Neural crest cell (in vitro differentiated cells): ENCODE data around the gene GABARAP. TPM values are rescaled to one million over a fixed set of nuclear protein-coding genes. Genes with fewer than 3 reads are reported as not detected.
A peak's percentile ranks its signal among the peaks of the same experiment; 100 is the strongest.

Experiments
- DNase-seq: peaks from one replicate; pipeline ENCODE4 v3.0.0; 2021; ENCODE audit warnings: low read depth, mixed read lengths, low spot score
- H3K27ac Mint-ChIP-seq: one replicate; pipeline ENCODE4 v1.8.0; 2021; ENCODE audit warnings: mild to moderate bottlenecking, mixed read lengths; ENCODE audit not compliant: unreplicated experiment
- H3K27me3 Mint-ChIP-seq: 2 replicates; pipeline ENCODE4 v1.8.0; 2021; ENCODE audit warnings: low read depth, mild to moderate bottlenecking, mixed read lengths
- H3K36me3 Mint-ChIP-seq: 2 replicates; pipeline ENCODE4 v1.8.0; 2021; ENCODE audit warnings: low read depth, mild to moderate bottlenecking, mixed read lengths
- H3K4me1 Mint-ChIP-seq: 2 replicates; pipeline ENCODE4 v1.8.0; 2021; ENCODE audit warnings: mixed read lengths
- H3K4me3 Mint-ChIP-seq: one replicate; pipeline ENCODE4 v1.8.0; 2021; ENCODE audit warnings: mild to moderate bottlenecking, mixed read lengths
- H3K9me3 Mint-ChIP-seq: 2 replicates; pipeline ENCODE4 v1.8.0; 2021; ENCODE audit warnings: mixed read lengths
- total RNA-seq: library from RNA; stranded (reverse); gene quantifications from 2 replicates; pipeline ENCODE4 v1.2.1, GENCODE V29; 2021
- TF ChIP-seq, protein P1 (sequence below): fragments of 200-600 bp; sonication (generic); conservative IDR thresholded peaks from 2 replicates; pipeline ENCODE4 v1.5.0; 2021; ENCODE audit warnings: antibody characterized with exemption, mild to moderate bottlenecking

Gene GABARAP
- total RNA-seq, 1 donor from 2014 or later: 470 TPM

DNA sequence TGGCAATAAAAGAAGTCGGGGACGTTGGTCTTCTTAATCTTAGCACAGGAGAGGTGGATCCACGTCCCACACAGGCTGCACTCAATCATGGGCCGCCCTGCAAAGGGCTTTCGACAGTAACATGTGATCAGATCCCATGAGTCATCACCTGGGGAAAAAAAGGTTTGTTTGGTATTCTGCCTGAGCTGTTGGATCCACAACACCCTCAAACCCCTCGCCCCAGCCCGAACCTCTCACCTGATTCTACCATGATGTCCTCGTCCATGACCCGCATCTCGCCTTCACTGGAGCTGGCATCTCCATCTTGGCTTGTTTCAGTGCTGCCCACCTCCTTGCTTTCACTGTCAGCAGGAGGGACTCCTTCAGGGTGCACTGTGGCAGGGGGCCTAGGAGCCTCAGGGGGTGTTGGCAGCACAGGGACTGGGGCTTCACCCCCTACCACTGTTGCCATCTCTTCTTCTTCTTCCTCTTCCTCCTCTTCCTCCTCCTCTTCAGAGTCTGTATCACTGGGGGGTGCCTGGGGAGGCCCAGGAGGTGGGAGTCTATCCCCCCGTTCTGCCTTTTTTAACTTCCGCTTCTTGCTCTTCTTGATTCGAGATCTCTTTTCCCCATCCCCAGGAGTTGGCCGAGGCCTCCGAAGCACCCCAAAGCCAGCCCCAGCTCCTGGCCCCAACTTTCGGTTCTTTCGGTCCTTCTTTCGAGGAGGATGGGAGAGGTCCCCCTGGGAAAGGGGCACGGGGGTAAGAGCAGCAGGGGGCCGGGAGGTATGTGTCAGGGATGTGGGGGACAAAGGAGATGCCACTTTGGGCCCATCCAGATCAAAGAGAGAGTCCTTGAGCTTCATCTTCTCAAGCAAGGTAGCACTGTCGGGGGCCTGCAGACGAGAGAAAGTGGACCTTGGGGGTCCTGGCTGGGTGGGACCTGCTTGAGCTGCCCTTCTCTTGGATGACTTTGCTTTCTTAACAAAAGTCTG, 6.3 kb downstream of the GABARAP start:
- H3K4me1 Mint-ChIP-seq: peaks cover 54% of the 10 kb centered on the region
- H3K9me3 Mint-ChIP-seq: no peaks in the 10 kb centered on the region
- peaks cover 26% of the 10 kb centered on the region for H3K36me3 Mint-ChIP-seq
- no peak for DNase-seq
- TF ChIP-seq, protein P1, sequence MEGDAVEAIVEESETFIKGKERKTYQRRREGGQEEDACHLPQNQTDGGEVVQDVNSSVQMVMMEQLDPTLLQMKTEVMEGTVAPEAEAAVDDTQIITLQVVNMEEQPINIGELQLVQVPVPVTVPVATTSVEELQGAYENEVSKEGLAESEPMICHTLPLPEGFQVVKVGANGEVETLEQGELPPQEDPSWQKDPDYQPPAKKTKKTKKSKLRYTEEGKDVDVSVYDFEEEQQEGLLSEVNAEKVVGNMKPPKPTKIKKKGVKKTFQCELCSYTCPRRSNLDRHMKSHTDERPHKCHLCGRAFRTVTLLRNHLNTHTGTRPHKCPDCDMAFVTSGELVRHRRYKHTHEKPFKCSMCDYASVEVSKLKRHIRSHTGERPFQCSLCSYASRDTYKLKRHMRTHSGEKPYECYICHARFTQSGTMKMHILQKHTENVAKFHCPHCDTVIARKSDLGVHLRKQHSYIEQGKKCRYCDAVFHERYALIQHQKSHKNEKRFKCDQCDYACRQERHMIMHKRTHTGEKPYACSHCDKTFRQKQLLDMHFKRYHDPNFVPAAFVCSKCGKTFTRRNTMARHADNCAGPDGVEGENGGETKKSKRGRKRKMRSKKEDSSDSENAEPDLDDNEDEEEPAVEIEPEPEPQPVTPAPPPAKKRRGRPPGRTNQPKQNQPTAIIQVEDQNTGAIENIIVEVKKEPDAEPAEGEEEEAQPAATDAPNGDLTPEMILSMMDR: no peak
- peaks cover 14% of the 10 kb centered on the region for H3K27me3 Mint-ChIP-seq
- H3K27ac Mint-ChIP-seq: no peak overlapping the region
- peak overlapping the region; percentile 99 for H3K4me3 Mint-ChIP-seq

DNA sequence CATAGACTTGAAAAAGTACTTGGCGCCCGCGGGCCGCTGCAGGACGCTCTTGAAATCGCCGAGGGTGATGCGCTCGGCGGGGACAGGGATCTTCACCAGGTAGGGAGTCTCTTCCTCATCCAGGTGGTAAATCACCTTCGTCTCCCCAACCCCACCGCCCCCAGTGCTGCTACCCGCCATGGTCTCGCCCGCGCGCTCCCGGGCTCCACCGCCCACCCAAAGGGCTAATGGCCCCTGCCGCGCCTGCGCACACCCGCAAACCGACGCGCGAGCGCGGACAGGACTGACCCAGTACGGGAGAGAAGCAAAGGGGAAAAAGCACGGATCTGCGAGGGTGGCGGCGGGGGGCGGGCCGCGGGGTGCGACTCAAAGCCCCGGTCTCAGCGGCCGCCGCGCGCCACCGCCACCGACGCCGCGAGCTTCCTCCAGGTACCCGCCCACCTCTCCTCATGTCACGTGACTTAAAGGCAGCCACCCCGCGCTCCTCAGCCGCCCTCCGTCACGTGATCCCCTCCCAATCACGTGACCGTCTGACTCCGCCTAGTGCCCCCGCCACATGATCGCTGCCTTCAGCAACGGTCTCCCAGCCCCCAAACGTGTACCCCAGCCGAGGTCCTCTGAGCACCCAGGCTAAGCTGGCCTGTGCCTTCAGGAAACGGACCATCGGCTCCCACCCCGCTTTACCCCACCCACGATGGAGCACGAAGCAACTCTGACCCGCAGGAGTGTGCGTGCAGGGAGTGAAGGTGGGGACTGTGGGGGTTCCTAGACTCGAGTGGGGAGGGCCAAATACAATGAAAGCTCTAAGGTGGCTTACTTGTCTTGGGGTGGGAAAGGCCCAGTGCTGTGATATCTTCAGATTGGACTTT, 7.9 kb downstream of the GABARAP start, which contains the start of gene DVL2:
Gene DVL2, minus strand, starts transcription at position 435 of the 869 bp plus-strand sequence. Its CDS starts 255 bp downstream, at position 180.
- peaks cover 25% of the 10 kb centered on the region for H3K36me3 Mint-ChIP-seq
- peak within 1 kb of the TSS; percentile 99 for H3K27ac Mint-ChIP-seq
- TF ChIP-seq, protein P1: no peak
- H3K9me3 Mint-ChIP-seq: no peaks in the 10 kb centered on the region
- H3K27me3 Mint-ChIP-seq: peaks cover 5% of the 10 kb centered on the region
- H3K4me3 Mint-ChIP-seq: peak within 1 kb of the TSS; percentile 99
- peak; percentile 87 for DNase-seq
- peaks cover 39% of the 10 kb centered on the region for H3K4me1 Mint-ChIP-seq

DNA sequence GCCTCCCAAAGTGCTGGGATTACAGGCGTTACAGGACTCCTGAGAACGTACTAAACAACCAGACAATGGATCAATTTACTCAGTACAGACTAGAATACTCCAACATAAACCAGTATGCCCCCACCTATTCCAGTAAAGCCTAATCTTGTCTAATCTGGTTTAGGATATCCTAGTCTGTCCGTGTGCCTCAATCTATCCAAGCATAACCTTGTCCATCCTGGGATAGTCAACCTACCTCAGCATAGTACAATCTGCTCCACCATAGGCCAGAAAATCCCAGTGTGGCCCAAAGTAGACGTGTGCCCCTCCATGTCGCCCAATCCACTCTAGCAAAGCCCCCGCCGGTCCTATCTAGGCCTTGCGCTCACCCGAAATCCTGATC, 8.6 kb downstream of the GABARAP start:
- no peaks in the 10 kb centered on the region for H3K9me3 Mint-ChIP-seq
- H3K4me1 Mint-ChIP-seq: peaks cover 39% of the 10 kb centered on the region
- H3K27ac Mint-ChIP-seq: peak overlapping the region; percentile 99
- TF ChIP-seq, protein P1: no peak
- H3K27me3 Mint-ChIP-seq: peaks cover 5% of the 10 kb centered on the region
- H3K4me3 Mint-ChIP-seq: peak overlapping the region; percentile 99
- peaks cover 28% of the 10 kb centered on the region for H3K36me3 Mint-ChIP-seq
- no peak for DNase-seq

DNA sequence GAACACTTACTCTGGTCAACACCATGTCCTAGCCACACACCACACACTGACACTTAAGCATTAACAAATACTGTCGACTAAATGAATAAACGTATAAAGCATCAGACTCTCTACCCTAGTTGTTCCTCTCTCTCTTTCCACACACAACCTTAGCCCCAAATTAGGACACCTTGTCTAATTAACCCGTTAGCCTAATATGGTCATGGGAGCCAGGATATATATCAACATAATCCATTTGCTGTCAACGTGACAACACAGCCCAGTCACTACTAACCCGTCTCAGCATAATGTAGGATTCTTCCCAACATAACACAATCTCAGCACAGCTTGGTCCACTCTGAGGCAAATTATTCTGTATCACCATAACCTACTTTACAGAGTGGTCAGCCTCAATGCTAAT, 10.1 kb downstream of the GABARAP start:
- Mint-ChIP-seq H3K4me1 (peaks cover 35% of the 10 kb centered on the region), H3K27ac (no peak overlapping the region), H3K27me3 (peaks cover 5% of the 10 kb centered on the region), H3K9me3 (no peaks in the 10 kb centered on the region), H3K36me3 (peaks cover 30% of the 10 kb centered on the region), H3K4me3 (peak overlapping the region; percentile 99)
- DNase-seq: no peak
- TF ChIP-seq, protein P1: no peak

DNA sequence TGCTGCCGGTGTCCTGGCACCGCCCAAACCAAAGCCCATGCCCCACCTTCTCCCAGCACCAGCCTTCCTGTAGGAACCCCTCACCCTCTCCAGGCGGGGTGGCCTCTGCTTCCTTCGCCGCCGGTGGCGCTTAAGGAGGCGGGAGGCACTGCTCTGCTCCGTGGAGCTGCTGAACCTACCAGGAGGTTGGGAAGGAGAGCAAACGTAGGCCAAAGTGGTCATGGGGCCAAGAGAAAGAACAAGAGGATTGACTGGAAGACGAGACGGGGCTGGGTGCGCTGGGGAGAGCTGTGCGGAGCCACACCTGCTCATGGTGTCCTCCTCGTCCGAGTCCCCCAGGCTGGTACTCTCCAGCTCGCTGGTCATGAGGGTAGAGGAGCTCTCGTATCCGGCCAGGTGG, 12.7 kb downstream of the GABARAP start:
- H3K4me1 Mint-ChIP-seq: peaks cover 22% of the 10 kb centered on the region
- DNase-seq: no peak
- H3K27me3 Mint-ChIP-seq: peaks cover 4% of the 10 kb centered on the region
- no peak overlapping the region for H3K27ac Mint-ChIP-seq
- peak overlapping the region; percentile 80 for H3K4me3 Mint-ChIP-seq
- H3K36me3 Mint-ChIP-seq: peaks cover 18% of the 10 kb centered on the region
- TF ChIP-seq, protein P1: no peak
- H3K9me3 Mint-ChIP-seq: no peaks in the 10 kb centered on the region
